Inferior parietal cortex (tissue), 1 donor: ENCODE data around the gene FAM234A.

Experiments
- DNase-seq: peaks from one replicate; pipeline ENCODE4 v3.0.0-alpha.2; 2016; ENCODE audit errors: extremely low spot score

The FAM234A gene

GRCh38 chr16:280991-281659, 46.5 kb downstream of the FAM234A start:
- DNase-seq = no peak

- DNase-seq = no peak
These were observed 47.1 kb downstream of the FAM234A start for GRCh38 chr16:281660-282255.

GRCh38 chr16:282491-282890, 47.9 kb downstream of the FAM234A start:
- DNase-seq = no peak

- DNase-seq = no peak
These were observed 48.6 kb downstream of the FAM234A start, which contains the start of gene PDIA2 for GRCh38 chr16:283033-283805. Gene PDIA2 (plus strand): TSS chr16:283164. CDS start chr16:283170, 6 bp downstream.

- no peak for DNase-seq
These were observed 49.8 kb downstream of the FAM234A start for GRCh38 chr16:284204-285120.

GRCh38 chr16:285146-286055, 50.8 kb downstream of the FAM234A start:
- no peak for DNase-seq

GRCh38 chr16:286491-287297, 52.1 kb downstream of the FAM234A start:
- no peak for DNase-seq

- DNase-seq = no peak
These were observed 52.7 kb downstream of the FAM234A start for GRCh38 chr16:287298-287811.

- DNase-seq = no peak
These were observed 53.6 kb downstream of the FAM234A start for GRCh38 chr16:287981-288920.

GRCh38 chr16:289395-289997, 54.9 kb downstream of the FAM234A start:
- no peak for DNase-seq

GRCh38 chr16:290015-290680, 55.5 kb downstream of the FAM234A start:
- no peak for DNase-seq

GRCh38 chr16:290681-291405, 56.2 kb downstream of the FAM234A start:
- no peak for DNase-seq

- no peak for DNase-seq
These were observed 56.9 kb downstream of the FAM234A start for GRCh38 chr16:291539-291938.

- no peak for DNase-seq
These were observed 58.6 kb downstream of the FAM234A start for GRCh38 chr16:293043-293775.

GRCh38 chr16:296276-296675, 61.7 kb downstream of the FAM234A start:
- DNase-seq = no peak
